ENCODE measurements around the gene RELB.

Gene RELB

GRCh38 chr19:45021971-45022370 is 20.7 kb downstream of the RELB start:
- no peak for DNase-seq (ENCODE audit: low spot score)

DNA sequence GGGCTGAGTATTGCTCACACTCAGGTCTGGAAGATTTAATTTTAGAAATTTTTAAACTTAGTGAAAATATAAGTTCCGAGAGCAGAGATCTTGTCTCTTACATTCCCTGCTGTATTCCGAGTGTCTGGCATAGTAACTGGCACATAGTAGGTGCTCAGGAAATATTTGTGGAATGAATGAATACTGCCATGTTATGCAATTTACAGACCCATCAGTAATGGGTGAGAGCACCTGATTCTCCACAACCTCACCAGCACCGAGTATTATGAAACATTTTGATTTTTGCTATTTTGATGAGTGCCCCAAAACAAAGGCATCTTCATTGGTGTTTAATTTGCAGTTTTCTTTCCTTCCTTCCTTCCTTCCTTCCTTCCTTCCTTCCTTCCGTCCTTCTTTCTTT is 21.8 kb downstream of the RELB start:
- DNase-seq (ENCODE audit: low spot score), result no peak

GRCh38 chr19:45025264-45025663 is 24.0 kb downstream of the RELB start:
- DNase-seq (ENCODE audit: low spot score), result no peak

GRCh38 chr19:45027371-45027770 is 26.1 kb downstream of the RELB start:
- DNase-seq (ENCODE audit: low spot score), result no peak

GRCh38 chr19:45030825-45031224 is 29.6 kb downstream of the RELB start:
- DNase-seq (ENCODE audit: low spot score), result no peak

GRCh38 chr19:45032421-45032820 is 31.2 kb downstream of the RELB start:
- no peak for DNase-seq (ENCODE audit: low spot score)

- no peak for DNase-seq (ENCODE audit: low spot score)
These were observed 34.5 kb downstream of the RELB start for GRCh38 chr19:45035755-45036154.

GRCh38 chr19:45037393-45038169 is 36.3 kb downstream of the RELB start:
- no peak for DNase-seq (ENCODE audit: low spot score)

- peak; percentile 95 for DNase-seq (ENCODE audit: low spot score)
These were observed 37.9 kb downstream of the RELB start, which contains the start of gene CLASRP for GRCh38 chr19:45038931-45039893. TSS of gene CLASRP (plus strand) at chr19:45039045. CDS start at chr19:45040213, 1,168 bp downstream.

DNA sequence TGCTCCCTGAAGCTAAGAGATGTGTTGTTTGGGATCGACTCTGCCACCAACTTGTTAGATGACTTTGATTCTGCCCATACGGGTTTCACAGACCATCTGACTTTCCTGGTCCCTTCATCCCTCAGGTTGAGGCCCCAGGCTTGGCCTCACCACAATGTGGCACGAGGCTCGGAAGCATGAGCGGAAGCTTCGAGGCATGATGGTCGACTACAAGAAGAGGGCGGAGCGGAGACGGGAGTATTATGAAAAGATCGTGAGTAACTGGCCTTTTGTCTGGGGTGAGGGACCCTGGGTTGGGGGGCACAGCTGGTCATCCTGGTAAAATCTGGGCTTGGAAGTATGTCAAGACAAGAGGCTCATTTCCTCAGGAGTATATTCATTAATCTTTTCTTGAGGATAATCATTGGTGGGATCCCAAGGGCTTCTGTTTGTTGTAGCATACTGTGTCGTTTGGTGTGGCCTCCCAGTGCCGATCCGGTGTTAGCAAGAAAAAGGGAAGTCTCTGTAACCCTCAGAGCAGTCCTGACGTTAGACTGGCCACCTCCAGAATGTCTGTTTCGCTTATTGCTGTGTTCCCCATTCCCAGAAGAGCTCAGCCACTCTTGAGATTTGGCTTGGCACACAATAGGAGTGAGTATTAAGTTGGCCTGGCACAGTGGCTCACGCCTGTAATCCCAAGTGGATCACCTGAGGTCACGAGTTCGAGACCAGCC is 39.0 kb downstream of the RELB start:
- DNase-seq (ENCODE audit: low spot score), result no peak

- no peak for DNase-seq (ENCODE audit: low spot score)
These were observed 39.9 kb downstream of the RELB start for GRCh38 chr19:45041125-45041524.

GRCh38 chr19:45045671-45046353 is 44.5 kb downstream of the RELB start:
- no peak for DNase-seq (ENCODE audit: low spot score)

GRCh38 chr19:45046355-45046754 is 45.1 kb downstream of the RELB start:
- no peak for DNase-seq (ENCODE audit: low spot score)

DNA sequence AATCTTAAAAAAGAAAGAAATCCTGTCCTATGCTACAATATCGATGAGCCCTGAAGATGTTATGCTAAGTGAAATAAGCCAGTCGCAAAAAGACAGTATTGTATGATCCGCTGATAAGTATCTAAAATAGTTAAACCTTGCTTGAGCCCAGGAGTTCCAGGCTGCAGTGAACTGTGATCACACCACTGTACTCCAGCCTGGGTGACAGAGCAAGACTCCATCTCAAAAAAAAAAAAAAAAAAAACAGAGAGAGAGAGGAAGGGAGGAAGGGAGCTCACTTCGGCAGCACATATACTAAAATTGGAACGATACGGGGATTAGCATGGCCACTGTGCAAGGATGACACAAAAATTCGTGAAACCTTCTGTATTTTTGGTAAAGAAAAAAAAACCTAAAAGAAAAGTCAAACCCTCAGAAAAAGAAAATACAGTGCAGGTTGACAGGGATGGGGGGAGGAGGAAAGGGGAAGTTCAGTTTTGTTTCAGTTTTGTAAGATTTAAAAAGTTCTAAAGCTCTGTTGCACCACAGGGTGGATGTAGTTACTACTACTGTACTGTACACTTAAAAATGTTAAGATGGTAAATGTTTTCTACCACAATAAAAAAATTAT is 46.0 kb downstream of the RELB start:
- DNase-seq (ENCODE audit: low spot score), result no peak

GRCh38 chr19:45049073-45049736 is 47.9 kb downstream of the RELB start:
- DNase-seq (ENCODE audit: low spot score), result no peak

DNA sequence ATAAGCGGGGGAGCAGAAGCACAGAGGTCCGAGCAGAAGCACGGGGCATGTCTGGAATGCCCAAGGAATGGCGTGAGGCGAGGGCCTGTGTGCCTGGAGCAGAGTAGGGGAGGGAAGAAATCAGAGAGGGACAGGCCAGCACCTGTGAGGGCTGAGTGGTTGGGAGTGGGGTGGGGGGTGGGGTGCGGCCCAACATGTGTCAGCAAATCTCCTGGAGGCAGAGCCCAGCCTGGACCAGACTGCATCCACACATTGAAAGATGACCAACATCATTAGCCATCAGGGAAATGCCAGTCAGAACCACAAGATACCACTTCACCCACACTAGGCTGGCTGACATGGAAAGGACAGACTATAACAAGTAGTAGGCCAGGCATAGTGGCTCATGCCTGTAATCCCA is 48.8 kb downstream of the RELB start:
- no peak for DNase-seq (ENCODE audit: low spot score)

- DNase-seq (ENCODE audit: low spot score), result no peak
These were observed 50.8 kb downstream of the RELB start for GRCh38 chr19:45051929-45052579.

DNA sequence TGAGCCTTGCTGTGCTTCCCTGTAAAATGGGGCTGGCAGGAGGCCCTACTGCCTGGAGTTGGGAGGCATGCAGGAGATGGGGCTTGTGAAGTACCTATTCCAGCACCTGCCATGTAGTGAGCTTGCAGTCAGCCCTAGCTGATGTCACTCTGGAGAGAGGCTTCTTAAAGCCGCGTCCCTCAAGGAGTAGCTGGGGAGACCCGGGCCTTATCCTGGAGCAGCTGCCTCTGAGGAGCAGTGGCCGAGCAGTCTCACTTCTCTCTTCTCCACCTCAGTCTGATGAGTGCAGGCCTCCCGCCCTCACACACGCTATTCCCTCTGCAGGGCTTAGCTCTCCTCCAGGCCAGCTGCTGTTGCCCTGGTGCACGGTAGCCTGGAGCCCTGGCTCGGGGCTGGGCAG is 55.6 kb downstream of the RELB start:
- no peak for DNase-seq (ENCODE audit: low spot score)

- no peak for DNase-seq (ENCODE audit: low spot score)
These were observed 56.2 kb downstream of the RELB start for GRCh38 chr19:45057444-45057843.

- DNase-seq (ENCODE audit: low spot score), result no peak
These were observed 57.4 kb downstream of the RELB start for GRCh38 chr19:45058622-45059159.
